Fibroblast of villous mesenchyme (primary cell): ENCODE data around the gene TACC2. TPM values are rescaled to one million over a fixed set of nuclear protein-coding genes. Genes with fewer than 3 reads are reported as not detected.
A peak's percentile ranks its signal among the peaks of the same experiment; 100 is the strongest.
"Not testable (repeated sequence)": the region's sequence is repeated elsewhere in the genome, so short reads cannot be mapped to it uniquely, and the experiment has no call there.

ENCODE experiments used
- DNase-seq: peaks from one replicate; pipeline ENCODE4 v3.0.0-alpha.2; 2010; ENCODE audit warnings: low read depth
- H3K4me3 ChIP-seq: 2 replicates; pipeline ENCODE4 v1.5.1; 2011; ENCODE audit warnings: low read depth, mild to moderate bottlenecking, low read length
- CTCF ChIP-seq: IDR thresholded peaks from 2 replicates; pipeline ENCODE4 v1.5.1; 2012; ENCODE audit warnings: low read depth, mild to moderate bottlenecking, low read length; ENCODE audit not compliant: insufficient read depth
- total RNA-seq: library from RNA; depleted of rRNA; stranded (reverse); fragments of >200 nt; gene quantifications from 2 replicates; pipeline ENCODE4 v1.2.3, GENCODE V29; 2012

TACC2 gene
- total RNA-seq, 1 donor, result 5.6 TPM

DNA sequence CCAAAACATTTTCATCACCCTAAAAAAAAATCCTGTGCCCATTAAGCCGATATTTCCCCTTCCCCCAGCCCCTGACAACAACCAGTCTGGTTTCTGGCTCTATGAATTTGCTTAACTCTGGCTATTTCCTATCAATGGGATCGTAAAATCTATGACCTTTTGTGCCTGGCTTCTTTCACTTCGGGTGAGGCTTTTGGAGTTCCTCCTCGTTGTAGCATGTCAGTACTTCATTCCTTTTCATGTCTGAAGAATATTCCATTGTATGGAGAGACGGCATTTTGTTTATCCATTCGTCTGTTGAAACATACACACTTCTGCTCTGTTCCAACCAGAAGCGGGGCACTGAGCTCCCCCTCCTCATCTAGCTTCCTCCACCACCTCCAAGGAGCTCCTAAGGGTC lies 29.5 kb downstream of the TACC2 start:
- TF ChIP-seq CTCF, result no peak

GRCh38 chr10:122018951-122019413 lies 30.0 kb downstream of the TACC2 start:
- TF ChIP-seq CTCF, result no peak
- no peak overlapping the region for H3K4me3 ChIP-seq
- no peak for DNase-seq

More for the DNA sequence above, 29.5 kb downstream of the TACC2 start:
- DNase-seq, result peak; percentile 17
- no peak overlapping the region for H3K4me3 ChIP-seq

DNA sequence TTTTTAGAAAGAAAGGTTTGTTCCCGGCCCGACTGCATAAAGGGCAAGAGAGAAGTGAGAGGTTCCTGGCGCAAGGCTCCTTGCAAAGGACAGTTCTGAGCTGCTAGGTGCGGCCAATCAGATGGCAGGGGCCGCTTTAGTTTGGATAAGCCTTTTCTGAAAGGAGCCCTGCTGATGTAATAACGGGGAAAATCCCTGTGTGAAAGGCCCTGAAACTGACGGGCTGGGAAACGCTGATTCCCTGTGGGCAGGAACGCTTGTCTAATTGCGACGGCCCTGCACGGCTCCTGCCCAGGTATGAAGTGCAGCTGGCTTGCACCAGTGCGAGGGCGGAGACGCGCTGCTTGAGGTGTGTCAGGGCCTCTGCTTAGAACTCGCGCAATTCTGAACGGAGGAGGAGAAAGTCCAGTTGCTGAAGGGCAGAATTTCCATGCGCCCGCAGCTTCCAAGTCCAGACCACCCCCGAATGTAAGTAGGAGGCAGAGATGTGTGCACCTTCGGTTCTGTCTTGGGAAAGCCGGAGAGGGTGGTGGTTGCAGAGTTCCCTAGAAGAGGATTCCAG lies 30.5 kb downstream of the TACC2 start:
- TF ChIP-seq CTCF, result no peak
- DNase-seq, result no peak
- H3K4me3 ChIP-seq, result no peak overlapping the region

- no peak overlapping the region for H3K4me3 ChIP-seq
- no peak for DNase-seq
- no peak for TF ChIP-seq CTCF
Observed at GRCh38 chr10:122020226-122020625, 31.3 kb downstream of the TACC2 start.

DNA sequence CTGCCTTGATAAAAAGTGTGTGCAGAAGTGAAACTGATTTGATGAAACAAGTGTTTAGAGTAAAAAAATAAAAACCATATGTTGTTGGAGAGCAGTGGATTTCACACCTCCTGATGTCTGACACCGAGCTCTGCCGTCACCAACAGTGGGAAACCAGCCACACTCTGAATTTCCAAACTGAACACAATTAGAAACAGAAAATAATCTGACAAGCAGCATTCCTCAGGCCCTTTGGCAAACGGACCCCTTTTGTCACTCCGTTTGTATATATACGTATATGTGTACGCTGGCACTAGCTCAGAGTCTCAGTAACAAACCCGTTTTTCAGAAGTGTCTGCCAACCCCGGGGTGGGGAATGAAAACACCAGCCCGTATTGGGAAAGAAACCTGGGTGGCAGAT lies 32.4 kb downstream of the TACC2 start:
- DNase-seq, result peak; percentile 51
- no peak overlapping the region for H3K4me3 ChIP-seq
- TF ChIP-seq CTCF, result no peak

- H3K4me3 ChIP-seq, result no peak overlapping the region
- TF ChIP-seq CTCF, result no peak
- DNase-seq, result no peak
Observed at GRCh38 chr10:122021828-122022227, 32.9 kb downstream of the TACC2 start.

DNA sequence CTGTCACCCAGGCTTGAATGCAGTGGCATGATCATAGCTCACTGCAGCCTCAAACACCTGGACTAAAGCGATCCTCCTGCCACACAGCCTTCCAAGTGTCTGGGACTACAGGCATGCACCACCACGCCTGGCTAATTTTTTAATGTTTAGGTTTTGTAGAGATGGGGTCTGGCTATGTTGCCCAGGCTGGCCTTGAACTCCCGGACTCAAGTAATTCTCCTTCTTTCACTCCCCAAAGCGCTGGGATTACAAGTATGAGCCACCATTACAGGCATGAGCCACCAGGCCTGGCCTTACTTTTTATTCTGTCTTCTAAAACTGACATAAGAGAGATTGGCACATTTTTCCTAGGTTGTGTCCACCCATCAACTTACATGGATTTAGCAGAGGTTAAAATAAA lies 33.3 kb downstream of the TACC2 start:
- no peak for DNase-seq
- no peak overlapping the region for H3K4me3 ChIP-seq
- TF ChIP-seq CTCF, result no peak

DNA sequence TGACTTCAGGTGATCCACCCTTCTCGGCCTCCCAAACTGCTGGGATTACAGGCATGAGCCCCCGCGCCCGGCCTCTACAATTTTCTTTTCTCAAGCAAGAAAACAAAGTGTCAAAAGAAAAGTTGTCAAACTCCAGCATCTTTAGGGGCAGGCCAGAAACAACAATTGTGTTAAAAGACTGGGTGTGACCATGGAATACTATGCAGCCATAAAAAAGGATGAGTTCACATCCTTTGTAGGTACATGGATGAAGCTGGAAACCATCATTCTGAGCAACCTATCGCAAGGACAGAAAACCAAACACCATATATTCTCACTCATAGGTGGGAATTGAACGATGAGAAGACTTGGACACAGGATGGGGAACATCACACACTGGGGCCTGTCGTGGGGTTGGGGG lies 34.3 kb downstream of the TACC2 start:
- H3K4me3 ChIP-seq, DNase-seq: not testable (repeated sequence)
